Upper lobe of left lung (tissue), 6 donors: ENCODE measurements around the gene BARX2. TPM values are rescaled to one million over a fixed set of nuclear protein-coding genes. Genes with fewer than 3 reads are reported as not detected.

Source experiments
- ATAC-seq, 2 donors: fragments of 200-7000 bp; cut with Tn5 transposase; one replicate each; pipeline ENCODE4 v1.9.1; 2022; ENCODE audit warnings: mild to moderate bottlenecking in 2 of 2, moderate library complexity in 2 of 2; ENCODE audit not compliant: low FRiP score in 2 of 2
- DNase-seq, 2 donors: peaks; one replicate each; pipeline ENCODE4 v3.0.0-alpha.2; 2019 to 2020
- H3K27ac ChIP-seq, 4 donors: fragments of 200-600 bp; sonication (generic); one replicate each; pipeline ENCODE4 v1.5.1; 2016 to 2019
- H3K27me3 ChIP-seq, 4 donors: fragments of 200-600 bp; sonication (generic); one replicate each; pipeline ENCODE4 v1.5.1; 2017 to 2019
- H3K36me3 ChIP-seq, 4 donors: fragments of 200-600 bp; sonication (generic); one replicate each; pipeline ENCODE4 v1.5.1; 2016 to 2019
- H3K4me1 ChIP-seq, 4 donors: fragments of 200-600 bp; sonication (generic); one replicate each; pipeline ENCODE4 v1.5.1; 2018 to 2019
- H3K4me3 ChIP-seq, 4 donors: fragments of 200-600 bp; sonication (generic); one replicate each; pipeline ENCODE4 v1.5.1; 2017 to 2019; ENCODE audit warnings: mild to moderate bottlenecking in 2 of 4, moderate library complexity in 1 of 4
- H3K9me3 ChIP-seq, 4 donors: fragments of 200-600 bp; sonication (generic); one replicate each; pipeline ENCODE4 v1.5.1; 2018 to 2019
- EP300 ChIP-seq, 4 donors: sonication (generic); formaldehyde crosslinking; IDR thresholded peaks; one replicate each; pipeline ENCODE4 v1.5.1; 2017; ENCODE audit warnings: antibody characterized with exemption in 4 of 4, control low read depth in 2 of 4
- POLR2A ChIP-seq, 4 donors: fragments of 450-650 bp; IDR thresholded peaks; one replicate each; pipeline ENCODE4 v1.5.1; 2016 to 2017; ENCODE audit warnings: antibody characterized with exemption in 4 of 4, mild to moderate bottlenecking in 2 of 4
- POLR2AphosphoS5 ChIP-seq, 2 donors: sonication (generic); formaldehyde crosslinking; IDR thresholded peaks; one replicate each; pipeline ENCODE4 v1.5.1; 2017; ENCODE audit warnings: antibody characterized with exemption in 2 of 2
- WGBS, 2 donors: methylation state at CpG; one replicate each; pipeline ENCODE4 v1.1.5; 2017 to 2018; 5-methylcytosine and 5-hydroxymethylcytosine counted together
- total RNA-seq, 6 donors: library from RNA; depleted of rRNA in 4 of 6; stranded (reverse); fragments of >200 nt in 4 of 6; gene quantifications; one replicate each; pipeline versions ENCODE4 v1.1.0 to v1.2.1, GENCODE V29; 2016 to 2021
- TF ChIP-seq, protein P1 (sequence below), 6 experiments: fragments of 450-650 bp in 4 of 6; fragments of 200-600 bp in 2 of 6; sonication (generic) in 2 of 6; IDR thresholded peaks; one replicate each; pipeline ENCODE4 v1.5.1; 2016 to 2019; ENCODE audit warnings: antibody characterized with exemption in 6 of 6
- donor health status: DM: no; HTN: no; CAD: no; lungs with moderate emphysema.
- donor health status: DM: no; HTN: yes; CAD: no; lungs with severe emphysema.

Gene BARX2
- total RNA-seq, 6 donors from 2014 or later, result 0.30 to 0.89 (median 0.30) TPM; not detected in 3

- Histone ChIP-seq H3K4me3 (no peak overlapping the region), H3K27me3 (no peaks in the 10 kb centered on the region), H3K4me1 (no peaks in the 10 kb centered on the region), H3K27ac (no peak overlapping the region), H3K36me3 (no peaks in the 10 kb centered on the region), H3K9me3 (no peaks in the 10 kb centered on the region)
- DNase-seq (no peak), ATAC-seq (no peak)
- TF ChIP-seq POLR2AphosphoS5 (IDR thresholded peaks at IDR 0.05) (no peak), POLR2A (IDR thresholded peaks at IDR 0.05) (no peak), EP300 (IDR thresholded peaks at IDR 0.05) (no peak)
- TF ChIP-seq, protein P1, sequence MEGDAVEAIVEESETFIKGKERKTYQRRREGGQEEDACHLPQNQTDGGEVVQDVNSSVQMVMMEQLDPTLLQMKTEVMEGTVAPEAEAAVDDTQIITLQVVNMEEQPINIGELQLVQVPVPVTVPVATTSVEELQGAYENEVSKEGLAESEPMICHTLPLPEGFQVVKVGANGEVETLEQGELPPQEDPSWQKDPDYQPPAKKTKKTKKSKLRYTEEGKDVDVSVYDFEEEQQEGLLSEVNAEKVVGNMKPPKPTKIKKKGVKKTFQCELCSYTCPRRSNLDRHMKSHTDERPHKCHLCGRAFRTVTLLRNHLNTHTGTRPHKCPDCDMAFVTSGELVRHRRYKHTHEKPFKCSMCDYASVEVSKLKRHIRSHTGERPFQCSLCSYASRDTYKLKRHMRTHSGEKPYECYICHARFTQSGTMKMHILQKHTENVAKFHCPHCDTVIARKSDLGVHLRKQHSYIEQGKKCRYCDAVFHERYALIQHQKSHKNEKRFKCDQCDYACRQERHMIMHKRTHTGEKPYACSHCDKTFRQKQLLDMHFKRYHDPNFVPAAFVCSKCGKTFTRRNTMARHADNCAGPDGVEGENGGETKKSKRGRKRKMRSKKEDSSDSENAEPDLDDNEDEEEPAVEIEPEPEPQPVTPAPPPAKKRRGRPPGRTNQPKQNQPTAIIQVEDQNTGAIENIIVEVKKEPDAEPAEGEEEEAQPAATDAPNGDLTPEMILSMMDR (IDR thresholded peaks at IDR 0.05), result no peak
- WGBS, 2 donors, result 89 to 91% methylated on average over 5 of the region's 5 CpGs
These were observed 38.7 kb downstream of the BARX2 start for GRCh38 chr11:129414144-129414872.

- Histone ChIP-seq H3K27ac (no peak overlapping the region), H3K36me3 (no peaks in the 10 kb centered on the region), H3K9me3 (no peaks in the 10 kb centered on the region), H3K4me3 (no peak overlapping the region), H3K27me3 (no peaks in the 10 kb centered on the region), H3K4me1 (no peaks in the 10 kb centered on the region)
- ATAC-seq (no peak), DNase-seq (no peak)
- TF ChIP-seq POLR2A (IDR thresholded peaks at IDR 0.05), result no peak
- 76 to 86% methylated on average over 7 of the region's 7 CpGs for WGBS, 2 donors
These were observed 40.6 kb downstream of the BARX2 start for GRCh38 chr11:129416080-129416820.

DNA sequence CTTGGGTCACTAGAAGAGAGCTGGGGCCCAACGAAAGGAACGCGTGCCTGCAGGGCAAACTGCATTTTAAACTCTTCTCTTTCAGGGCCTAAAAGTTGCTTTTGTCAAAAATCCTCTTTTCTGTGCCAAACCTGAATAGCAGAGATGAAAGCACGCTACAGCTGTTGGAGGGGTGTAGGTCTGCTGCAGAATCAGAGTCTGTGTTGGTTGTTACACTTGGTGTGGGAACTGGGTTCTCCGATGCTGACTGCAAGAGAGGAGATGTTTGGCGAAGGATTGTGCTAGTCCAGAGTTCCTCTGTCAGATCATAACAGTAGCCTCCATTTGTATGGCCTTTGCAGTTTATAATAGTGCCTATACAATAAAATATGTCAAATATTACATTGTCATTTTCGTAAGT lies 41.8 kb downstream of the BARX2 start:
- Histone ChIP-seq H3K4me1 (no peaks in the 10 kb centered on the region), H3K4me3 (no peak overlapping the region), H3K9me3 (no peaks in the 10 kb centered on the region), H3K27me3 (no peaks in the 10 kb centered on the region), H3K36me3 (no peaks in the 10 kb centered on the region), H3K27ac (no peak overlapping the region)
- no peak for DNase-seq
- TF ChIP-seq EP300 (IDR thresholded peaks at IDR 0.05), result no peak
- no peak for TF ChIP-seq POLR2AphosphoS5 (IDR thresholded peaks at IDR 0.05)
- TF ChIP-seq, protein P1 (IDR thresholded peaks at IDR 0.05), result no peak
- no peak for TF ChIP-seq POLR2A (IDR thresholded peaks at IDR 0.05)
- WGBS, 2 donors, result 90 to 94% methylated on average over 7 of the region's 7 CpGs
- no peak for ATAC-seq

- H3K36me3 ChIP-seq, result no peaks in the 10 kb centered on the region
- 57 to 66% methylated on average over 4 of the region's 4 CpGs for WGBS, 2 donors
- no peak for DNase-seq
- H3K9me3 ChIP-seq, result no peaks in the 10 kb centered on the region
- TF ChIP-seq EP300 (IDR thresholded peaks at IDR 0.05) (no peak), POLR2A (IDR thresholded peaks at IDR 0.05) (no peak), POLR2AphosphoS5 (IDR thresholded peaks at IDR 0.05) (no peak)
- TF ChIP-seq, protein P1 (IDR thresholded peaks at IDR 0.05), result no peak
- no peaks in the 10 kb centered on the region for H3K27me3 ChIP-seq
- H3K4me1 ChIP-seq, result no peaks in the 10 kb centered on the region
- H3K27ac ChIP-seq, result no peak overlapping the region
- H3K4me3 ChIP-seq, result no peak overlapping the region
- ATAC-seq, result no peak
These were observed 42.4 kb downstream of the BARX2 start for GRCh38 chr11:129418039-129418438.

GRCh38 chr11:129419386-129419785 lies 43.7 kb downstream of the BARX2 start:
- Histone ChIP-seq H3K27me3 (no peaks in the 10 kb centered on the region), H3K9me3 (no peaks in the 10 kb centered on the region), H3K4me3 (no peak overlapping the region), H3K4me1 (no peaks in the 10 kb centered on the region), H3K27ac (no peak overlapping the region), H3K36me3 (no peaks in the 10 kb centered on the region)
- WGBS, 2 donors, result 97 to 99% methylated on average over 3 of the region's 3 CpGs
- no peak for ATAC-seq
- TF ChIP-seq, protein P1 (IDR thresholded peaks at IDR 0.05), result no peak
- TF ChIP-seq POLR2AphosphoS5 (IDR thresholded peaks at IDR 0.05) (no peak), POLR2A (IDR thresholded peaks at IDR 0.05) (no peak), EP300 (IDR thresholded peaks at IDR 0.05) (no peak)
- no peak for DNase-seq
